ENCODE results near the gene CDK14.

CDK14 gene

GRCh38 chr7:90605055-90605454, 8.9 kb downstream of the CDK14 start:
- peaks cover 36 to 45% of the 10 kb centered on the region in 2 donors for H3K4me1 Mint-ChIP-seq
- DNase-seq (no peak), ATAC-seq (replicated peaks) (peak; percentile 34 to 67)
- no peaks in the 10 kb centered on the region for H3K27me3 Mint-ChIP-seq
- H3K4me3 Mint-ChIP-seq = no peak overlapping the region
- H3K9me3 Mint-ChIP-seq = peaks cover 0 to 3% of the 10 kb centered on the region in 2 donors
- H3K36me3 Mint-ChIP-seq = peaks cover 12 to 26% of the 10 kb centered on the region in 2 donors
- peak overlapping the region; percentile 76 for H3K27ac Mint-ChIP-seq

GRCh38 chr7:90607196-90607595, 11.1 kb downstream of the CDK14 start:
- Mint-ChIP-seq H3K27me3 (no peaks in the 10 kb centered on the region), H3K4me1 (peaks cover 43 to 48% of the 10 kb centered on the region in 2 donors), H3K27ac (no peak overlapping the region), H3K4me3 (no peak overlapping the region), H3K36me3 (peaks cover 14 to 43% of the 10 kb centered on the region in 2 donors), H3K9me3 (peaks cover 0 to 3% of the 10 kb centered on the region in 2 donors)
- no peak for DNase-seq
- no peak for ATAC-seq (replicated peaks)

- peaks cover 42 to 52% of the 10 kb centered on the region in 2 donors for H3K4me1 Mint-ChIP-seq
- peaks cover 0 to 3% of the 10 kb centered on the region in 2 donors for H3K9me3 Mint-ChIP-seq
- H3K27me3 Mint-ChIP-seq = no peaks in the 10 kb centered on the region
- DNase-seq = no peak
- peak overlapping the region in 1 of 2 donors; percentile 13 for H3K4me3 Mint-ChIP-seq
- peaks cover 16 to 48% of the 10 kb centered on the region in 2 donors for H3K36me3 Mint-ChIP-seq
- no peak for ATAC-seq (replicated peaks)
- peak overlapping the region; percentile 70 for H3K27ac Mint-ChIP-seq
These were observed 14.0 kb downstream of the CDK14 start for GRCh38 chr7:90610105-90610504.

GRCh38 chr7:90611115-90611514, 15.0 kb downstream of the CDK14 start:
- ATAC-seq (replicated peaks) (peak; percentile 26 to 47), DNase-seq (peak; percentile 36)
- H3K27me3 Mint-ChIP-seq = no peaks in the 10 kb centered on the region
- H3K27ac Mint-ChIP-seq = peak overlapping the region; percentile 79
- H3K4me1 Mint-ChIP-seq = peaks cover 37 to 51% of the 10 kb centered on the region in 2 donors
- H3K4me3 Mint-ChIP-seq = peak overlapping the region; percentile 14 to 48
- H3K9me3 Mint-ChIP-seq = peaks cover 0 to 3% of the 10 kb centered on the region in 2 donors
- peaks cover 12 to 46% of the 10 kb centered on the region in 2 donors for H3K36me3 Mint-ChIP-seq

DNA sequence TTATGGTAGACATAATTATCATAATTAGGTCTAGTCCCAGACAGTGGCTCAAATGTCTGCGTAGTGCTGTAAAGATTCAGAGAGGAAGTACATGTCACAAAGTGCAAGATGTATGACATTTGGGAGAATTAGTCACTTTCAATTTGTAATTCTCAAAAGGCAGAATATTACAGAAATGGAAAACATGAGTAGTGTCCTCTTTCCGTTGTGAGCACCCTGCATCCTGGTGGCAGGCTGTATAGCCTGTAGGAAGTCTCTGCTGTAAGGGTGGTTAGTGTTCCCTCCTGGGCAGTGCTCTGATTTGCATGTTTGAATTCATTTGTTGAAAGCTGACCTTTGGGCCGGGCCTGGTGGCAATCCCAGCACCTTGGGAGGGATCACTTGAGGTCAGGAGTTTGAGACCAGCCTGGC, 17.0 kb downstream of the CDK14 start:
- peak; percentile 96 to 97 for ATAC-seq (replicated peaks)
- peaks cover 41 to 65% of the 10 kb centered on the region in 2 donors for H3K4me1 Mint-ChIP-seq
- H3K4me3 Mint-ChIP-seq = peak overlapping the region; percentile 74 to 78
- H3K27me3 Mint-ChIP-seq = no peaks in the 10 kb centered on the region
- H3K36me3 Mint-ChIP-seq = peaks cover 16 to 42% of the 10 kb centered on the region in 2 donors
- H3K27ac Mint-ChIP-seq = peak overlapping the region; percentile 98
- DNase-seq = peak; percentile 78
- H3K9me3 Mint-ChIP-seq = peaks cover 0 to 3% of the 10 kb centered on the region in 2 donors

GRCh38 chr7:90617442-90617841, 21.3 kb downstream of the CDK14 start:
- Mint-ChIP-seq H3K4me1 (peaks cover 33 to 66% of the 10 kb centered on the region in 2 donors), H3K9me3 (no peaks in the 10 kb centered on the region), H3K27ac (peak overlapping the region; percentile 75), H3K27me3 (no peaks in the 10 kb centered on the region), H3K4me3 (no peak overlapping the region), H3K36me3 (peaks cover 4 to 18% of the 10 kb centered on the region in 2 donors)
- no peak for DNase-seq
- ATAC-seq (replicated peaks) = no peak

- no peak for ATAC-seq (replicated peaks)
- H3K27ac Mint-ChIP-seq = no peak overlapping the region
These were observed 22.8 kb downstream of the CDK14 start for GRCh38 chr7:90618876-90619275.

GRCh38 chr7:90621125-90621746, 25.1 kb downstream of the CDK14 start:
- Mint-ChIP-seq H3K9me3 (no peaks in the 10 kb centered on the region), H3K36me3 (peaks cover 5 to 14% of the 10 kb centered on the region in 2 donors), H3K27me3 (no peaks in the 10 kb centered on the region), H3K4me1 (peaks cover 28 to 68% of the 10 kb centered on the region in 2 donors), H3K4me3 (peak overlapping the region in 1 of 2 donors; percentile 6), H3K27ac (peak overlapping the region; percentile 2)
- DNase-seq (peak; percentile 28), ATAC-seq (replicated peaks) (peak; percentile 99)

More at GRCh38 chr7:90618876-90619275, 22.8 kb downstream of the CDK14 start:
- Mint-ChIP-seq H3K9me3 (no peaks in the 10 kb centered on the region), H3K27me3 (no peaks in the 10 kb centered on the region), H3K4me1 (peaks cover 29 to 67% of the 10 kb centered on the region in 2 donors), H3K4me3 (no peak overlapping the region), H3K36me3 (peaks cover 5 to 14% of the 10 kb centered on the region in 2 donors)
- no peak for DNase-seq

- DNase-seq (no peak), ATAC-seq (replicated peaks) (no peak)
- H3K4me1 Mint-ChIP-seq = peaks cover 28 to 68% of the 10 kb centered on the region in 2 donors
- no peaks in the 10 kb centered on the region for H3K9me3 Mint-ChIP-seq
- peak overlapping the region; percentile 2 for H3K27ac Mint-ChIP-seq
- H3K4me3 Mint-ChIP-seq = peak overlapping the region in 1 of 2 donors; percentile 6
- H3K27me3 Mint-ChIP-seq = no peaks in the 10 kb centered on the region
- peaks cover 7 to 17% of the 10 kb centered on the region in 2 donors for H3K36me3 Mint-ChIP-seq
These were observed 25.6 kb downstream of the CDK14 start for GRCh38 chr7:90621747-90622140.

DNA sequence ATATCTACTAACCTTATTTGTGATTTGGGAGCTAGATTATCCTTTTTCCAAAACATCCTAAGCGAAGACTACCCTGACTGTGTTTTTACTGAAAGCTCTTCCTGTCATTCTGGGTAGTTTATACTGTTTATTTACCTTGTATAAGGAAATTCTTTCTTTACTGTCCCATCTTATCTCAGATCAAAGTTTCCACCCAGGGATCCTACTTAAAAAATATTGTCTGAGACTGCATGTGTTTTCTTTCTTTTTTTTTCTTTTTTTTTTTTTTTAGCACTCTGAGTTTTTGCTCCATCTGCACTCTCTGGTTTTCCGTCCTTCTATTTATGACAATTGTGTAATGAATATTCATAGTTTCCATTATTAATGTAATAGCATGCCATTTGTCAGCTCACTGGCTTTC, 26.5 kb downstream of the CDK14 start:
- H3K36me3 Mint-ChIP-seq = peaks cover 3 to 12% of the 10 kb centered on the region in 2 donors
- ATAC-seq (replicated peaks) (no peak), DNase-seq (no peak)
- H3K9me3 Mint-ChIP-seq = no peaks in the 10 kb centered on the region
- no peak overlapping the region for H3K4me3 Mint-ChIP-seq
- H3K27me3 Mint-ChIP-seq = no peaks in the 10 kb centered on the region
- H3K27ac Mint-ChIP-seq = no peak overlapping the region
- peaks cover 21 to 59% of the 10 kb centered on the region in 2 donors for H3K4me1 Mint-ChIP-seq

- no peak for DNase-seq
- H3K36me3 Mint-ChIP-seq = peaks cover 3 to 11% of the 10 kb centered on the region in 2 donors
- no peak overlapping the region for H3K4me3 Mint-ChIP-seq
- H3K9me3 Mint-ChIP-seq = no peaks in the 10 kb centered on the region
- no peak overlapping the region for H3K27ac Mint-ChIP-seq
- H3K4me1 Mint-ChIP-seq = peaks cover 24 to 52% of the 10 kb centered on the region in 2 donors
- H3K27me3 Mint-ChIP-seq = no peaks in the 10 kb centered on the region
- no peak for ATAC-seq (replicated peaks)
These were observed 28.2 kb downstream of the CDK14 start for GRCh38 chr7:90624225-90624911.

GRCh38 chr7:90625051-90625450, 28.9 kb downstream of the CDK14 start:
- H3K36me3 Mint-ChIP-seq = peaks cover 3 to 11% of the 10 kb centered on the region in 2 donors
- H3K27ac Mint-ChIP-seq = no peak overlapping the region
- DNase-seq (no peak), ATAC-seq (replicated peaks) (no peak)
- no peak overlapping the region for H3K4me3 Mint-ChIP-seq
- peaks cover 25 to 55% of the 10 kb centered on the region in 2 donors for H3K4me1 Mint-ChIP-seq
- H3K9me3 Mint-ChIP-seq = no peaks in the 10 kb centered on the region
- H3K27me3 Mint-ChIP-seq = no peaks in the 10 kb centered on the region

DNA sequence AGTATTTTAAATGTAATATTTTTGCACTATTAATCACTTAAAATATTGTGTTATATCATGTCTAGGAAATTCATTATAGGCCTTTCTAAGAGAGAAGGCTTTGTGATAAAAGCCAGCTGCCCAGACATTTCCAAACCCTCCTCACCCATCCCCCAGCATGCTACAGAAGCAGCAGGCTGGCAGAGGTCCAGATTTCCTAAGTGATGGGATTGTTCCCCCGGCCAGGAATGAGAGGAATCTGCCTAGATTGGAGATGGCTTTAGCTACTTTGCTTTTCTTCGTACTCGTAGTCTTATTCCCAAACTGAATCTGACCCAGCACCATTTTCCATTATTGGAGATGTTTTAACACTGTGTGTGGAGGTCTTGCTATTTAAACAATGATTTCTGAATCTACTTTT, 29.4 kb downstream of the CDK14 start:
- DNase-seq (no peak), ATAC-seq (replicated peaks) (no peak)
- Mint-ChIP-seq H3K27me3 (no peaks in the 10 kb centered on the region), H3K4me1 (peaks cover 22 to 50% of the 10 kb centered on the region in 2 donors), H3K27ac (no peak overlapping the region), H3K9me3 (no peaks in the 10 kb centered on the region), H3K4me3 (no peak overlapping the region), H3K36me3 (peaks cover 3 to 6% of the 10 kb centered on the region in 2 donors)

- peaks cover 21 to 49% of the 10 kb centered on the region in 2 donors for H3K4me1 Mint-ChIP-seq
- DNase-seq = no peak
- no peaks in the 10 kb centered on the region for H3K27me3 Mint-ChIP-seq
- H3K9me3 Mint-ChIP-seq = no peaks in the 10 kb centered on the region
- H3K4me3 Mint-ChIP-seq = no peak overlapping the region
- H3K27ac Mint-ChIP-seq = no peak overlapping the region
- ATAC-seq (replicated peaks) = no peak
- H3K36me3 Mint-ChIP-seq = peaks cover 3 to 8% of the 10 kb centered on the region in 2 donors
These were observed 29.9 kb downstream of the CDK14 start for GRCh38 chr7:90626013-90626412.

All from stimulated activated naive B cell treated with anti-CD40 and anti-IgM and Interleukin-4, amounts not matched to agents 10 μg/mL and 1 μg/mL and 100 μg/mL, for 72 hours (primary cell).